ENCODE data around the gene ATXN1.

Gene ATXN1

GRCh38 chr6:16402581-16402900 lies 358.7 kb downstream of the ATXN1 start:
- no peak for TF ChIP-seq CTCF (IDR thresholded peaks at IDR 0.05; ENCODE audit: low read depth, low read length, missing control alignments)
- H3K4me3 ChIP-seq (ENCODE audit: low read depth, low read length): no peak overlapping the region
- DNase-seq (ENCODE audit: low read depth): no peak

GRCh38 chr6:16400248-16400760 lies 361.0 kb downstream of the ATXN1 start:
- DNase-seq (ENCODE audit: low read depth): no peak
- no peak overlapping the region for H3K4me3 ChIP-seq (ENCODE audit: low read depth, low read length)
- no peak for TF ChIP-seq CTCF (IDR thresholded peaks at IDR 0.05; ENCODE audit: low read depth, low read length, missing control alignments)

GRCh38 chr6:16399695-16400094 lies 361.6 kb downstream of the ATXN1 start:
- no peak for TF ChIP-seq CTCF (IDR thresholded peaks at IDR 0.05; ENCODE audit: low read depth, low read length, missing control alignments)
- DNase-seq (ENCODE audit: low read depth): no peak
- no peak overlapping the region for H3K4me3 ChIP-seq (ENCODE audit: low read depth, low read length)

- no peak overlapping the region for H3K4me3 ChIP-seq (ENCODE audit: low read depth, low read length)
- TF ChIP-seq CTCF (IDR thresholded peaks at IDR 0.05; ENCODE audit: low read depth, low read length, missing control alignments): no peak
Observed at GRCh38 chr6:16399158-16399557, 362.1 kb downstream of the ATXN1 start.

GRCh38 chr6:16398587-16398986 lies 362.7 kb downstream of the ATXN1 start:
- no peak for TF ChIP-seq CTCF (IDR thresholded peaks at IDR 0.05; ENCODE audit: low read depth, low read length, missing control alignments)
- DNase-seq (ENCODE audit: low read depth): no peak
- no peak overlapping the region for H3K4me3 ChIP-seq (ENCODE audit: low read depth, low read length)

More at GRCh38 chr6:16399158-16399557, 362.1 kb downstream of the ATXN1 start:
- no peak for DNase-seq (ENCODE audit: low read depth)

GRCh38 chr6:16397623-16398022 lies 363.6 kb downstream of the ATXN1 start:
- DNase-seq (ENCODE audit: low read depth): no peak
- TF ChIP-seq CTCF (IDR thresholded peaks at IDR 0.05; ENCODE audit: low read depth, low read length, missing control alignments): no peak
- H3K4me3 ChIP-seq (ENCODE audit: low read depth, low read length): no peak overlapping the region

GRCh38 chr6:16396497-16397319 lies 364.6 kb downstream of the ATXN1 start:
- no peak for DNase-seq (ENCODE audit: low read depth)
- no peak overlapping the region for H3K4me3 ChIP-seq (ENCODE audit: low read depth, low read length)
- TF ChIP-seq CTCF (IDR thresholded peaks at IDR 0.05; ENCODE audit: low read depth, low read length, missing control alignments): no peak
